ENCODE results near the gene ZNF580.

ZNF580 gene

GRCh38 chr19:55605637-55606470 lies 34.9 kb upstream of the ZNF580 start, which contains the start of gene ZNF865:
Gene ZNF865, plus strand, starts transcription at chr19:55605647. Its CDS starts 7,972 bp downstream, at chr19:55613619.
- H3K4me1 ChIP-seq (ENCODE audit: insufficient read depth, poor library complexity, severe bottlenecking) = peaks cover 13% of the 10 kb centered on the region

GRCh38 chr19:55606471-55606787 lies 34.4 kb upstream of the ZNF580 start:
- H3K27me3 ChIP-seq (ENCODE audit: insufficient read depth, poor library complexity, severe bottlenecking) = no peaks in the 10 kb centered on the region
- no peak for DNase-seq (ENCODE audit: low spot score)
- H3K9me3 ChIP-seq (ENCODE audit: severe bottlenecking) = no peaks in the 10 kb centered on the region
- ATAC-seq (ENCODE audit: low read depth) = no peak
- H3K4me1 ChIP-seq (ENCODE audit: insufficient read depth, poor library complexity, severe bottlenecking) = peaks cover 7% of the 10 kb centered on the region
- TF ChIP-seq CTCF (IDR thresholded peaks at IDR 0.05; ENCODE audit: poor library complexity, severe bottlenecking) = peak; percentile 59
- peak overlapping the region; percentile 93 for H3K27ac ChIP-seq (ENCODE audit: poor library complexity, severe bottlenecking)
- H3K36me3 ChIP-seq (ENCODE audit: low read depth) = peaks cover 33% of the 10 kb centered on the region
- peak overlapping the region; percentile 79 for H3K4me3 ChIP-seq (ENCODE audit: severe bottlenecking)

More at GRCh38 chr19:55605637-55606470, 34.9 kb upstream of the ZNF580 start, which contains the start of gene ZNF865:
- ATAC-seq (ENCODE audit: low read depth) = peak; percentile 55
- no peaks in the 10 kb centered on the region for H3K27me3 ChIP-seq (ENCODE audit: insufficient read depth, poor library complexity, severe bottlenecking)
- H3K36me3 ChIP-seq (ENCODE audit: low read depth) = peaks cover 33% of the 10 kb centered on the region
- peak within 1 kb of the TSS; percentile 79 for H3K4me3 ChIP-seq (ENCODE audit: severe bottlenecking)
- no peak for DNase-seq (ENCODE audit: low spot score)
- TF ChIP-seq CTCF (IDR thresholded peaks at IDR 0.05; ENCODE audit: poor library complexity, severe bottlenecking) = peak; percentile 89
- no peaks in the 10 kb centered on the region for H3K9me3 ChIP-seq (ENCODE audit: severe bottlenecking)
- H3K27ac ChIP-seq (ENCODE audit: poor library complexity, severe bottlenecking) = peak within 1 kb of the TSS; percentile 93

GRCh38 chr19:55606817-55607216 lies 34.0 kb upstream of the ZNF580 start:
- no peak for TF ChIP-seq CTCF (IDR thresholded peaks at IDR 0.05; ENCODE audit: poor library complexity, severe bottlenecking)
- no peak for DNase-seq (ENCODE audit: low spot score)
- no peaks in the 10 kb centered on the region for H3K9me3 ChIP-seq (ENCODE audit: severe bottlenecking)
- no peaks in the 10 kb centered on the region for H3K27me3 ChIP-seq (ENCODE audit: insufficient read depth, poor library complexity, severe bottlenecking)
- H3K27ac ChIP-seq (ENCODE audit: poor library complexity, severe bottlenecking) = peak overlapping the region; percentile 93
- no peak for ATAC-seq (ENCODE audit: low read depth)
- peaks cover 6% of the 10 kb centered on the region for H3K4me1 ChIP-seq (ENCODE audit: insufficient read depth, poor library complexity, severe bottlenecking)
- peaks cover 33% of the 10 kb centered on the region for H3K36me3 ChIP-seq (ENCODE audit: low read depth)
- peak overlapping the region; percentile 79 for H3K4me3 ChIP-seq (ENCODE audit: severe bottlenecking)

- Histone ChIP-seq H3K4me3 (ENCODE audit: severe bottlenecking) (no peak overlapping the region), H3K27me3 (ENCODE audit: insufficient read depth, poor library complexity, severe bottlenecking) (no peaks in the 10 kb centered on the region), H3K9me3 (ENCODE audit: severe bottlenecking) (no peaks in the 10 kb centered on the region), H3K27ac (ENCODE audit: poor library complexity, severe bottlenecking) (no peak overlapping the region), H3K36me3 (ENCODE audit: low read depth) (peaks cover 33% of the 10 kb centered on the region), H3K4me1 (ENCODE audit: insufficient read depth, poor library complexity, severe bottlenecking) (peaks cover 6% of the 10 kb centered on the region)
- TF ChIP-seq CTCF (IDR thresholded peaks at IDR 0.05; ENCODE audit: poor library complexity, severe bottlenecking) = no peak
- ATAC-seq (ENCODE audit: low read depth) = no peak
- DNase-seq (ENCODE audit: low spot score) = no peak
These were observed 31.5 kb upstream of the ZNF580 start for GRCh38 chr19:55609326-55609725.

All from RWPE2 (cell line).